AML-193 (cell line): ENCODE measurements around the gene CRLF1.

Experiments
- DNase-seq, 2 experiments: peaks; one replicate each; lab custom pipeline; 2025; lab: John Stamatoyannopoulos, UW

CRLF1 gene

DNA sequence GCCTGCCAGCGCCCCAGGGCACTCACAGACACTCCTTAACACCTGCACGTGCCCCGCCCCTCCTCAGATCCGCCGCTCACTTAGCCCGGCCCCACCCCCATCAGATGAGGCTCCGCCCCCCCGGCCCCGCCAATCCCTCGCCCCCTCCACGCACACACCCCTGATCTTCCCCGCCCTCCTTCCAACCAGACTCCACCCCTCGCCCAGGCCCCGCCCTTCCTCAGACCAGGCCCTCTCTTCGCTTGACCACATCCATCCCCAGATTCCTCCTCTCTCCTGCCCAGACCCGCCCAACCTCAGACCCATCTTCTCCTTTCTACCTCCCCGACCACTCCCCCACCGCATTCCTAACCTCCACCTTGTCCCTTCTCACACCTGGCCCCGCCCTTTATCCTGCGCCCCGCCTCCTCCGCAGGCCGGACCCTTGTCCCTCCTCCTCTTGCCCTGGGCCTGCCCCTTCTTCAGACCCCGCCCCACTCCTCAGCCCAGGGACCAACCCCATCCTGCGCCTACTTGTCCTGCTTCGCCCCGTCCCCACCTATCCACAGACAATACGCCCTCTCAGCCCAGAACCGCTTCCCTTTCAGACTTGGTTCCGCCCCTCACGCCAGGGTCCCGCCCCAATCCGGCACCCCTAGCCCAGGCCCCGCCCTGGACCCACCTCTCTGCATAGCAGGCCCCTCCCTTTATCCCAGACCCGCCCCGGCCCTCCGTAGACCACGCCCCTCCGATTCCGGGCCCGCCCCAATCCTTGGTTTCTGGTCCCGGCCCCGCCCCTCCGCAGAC lies 29.8 kb upstream of the CRLF1 start:
- DNase-seq, result peak; percentile 88 to 94

DNA sequence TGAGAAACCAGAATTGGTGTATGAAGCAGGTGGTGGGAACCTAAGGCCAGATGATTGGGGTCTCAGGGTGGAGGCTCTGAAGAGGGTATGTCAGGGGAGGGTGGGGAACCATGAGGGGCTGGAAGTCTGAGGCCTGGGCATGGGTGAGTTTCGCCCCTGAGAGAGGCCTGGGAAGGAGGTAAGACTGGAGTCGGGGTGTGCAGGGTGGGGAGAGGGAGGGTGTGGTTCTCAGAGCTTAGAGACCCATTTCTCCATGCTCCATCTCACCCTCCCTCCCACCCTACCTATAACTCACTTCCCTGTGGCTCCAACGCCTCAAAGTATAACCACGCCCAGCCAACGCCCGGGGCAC lies 29.2 kb upstream of the CRLF1 start:
- DNase-seq, result no peak

DNA sequence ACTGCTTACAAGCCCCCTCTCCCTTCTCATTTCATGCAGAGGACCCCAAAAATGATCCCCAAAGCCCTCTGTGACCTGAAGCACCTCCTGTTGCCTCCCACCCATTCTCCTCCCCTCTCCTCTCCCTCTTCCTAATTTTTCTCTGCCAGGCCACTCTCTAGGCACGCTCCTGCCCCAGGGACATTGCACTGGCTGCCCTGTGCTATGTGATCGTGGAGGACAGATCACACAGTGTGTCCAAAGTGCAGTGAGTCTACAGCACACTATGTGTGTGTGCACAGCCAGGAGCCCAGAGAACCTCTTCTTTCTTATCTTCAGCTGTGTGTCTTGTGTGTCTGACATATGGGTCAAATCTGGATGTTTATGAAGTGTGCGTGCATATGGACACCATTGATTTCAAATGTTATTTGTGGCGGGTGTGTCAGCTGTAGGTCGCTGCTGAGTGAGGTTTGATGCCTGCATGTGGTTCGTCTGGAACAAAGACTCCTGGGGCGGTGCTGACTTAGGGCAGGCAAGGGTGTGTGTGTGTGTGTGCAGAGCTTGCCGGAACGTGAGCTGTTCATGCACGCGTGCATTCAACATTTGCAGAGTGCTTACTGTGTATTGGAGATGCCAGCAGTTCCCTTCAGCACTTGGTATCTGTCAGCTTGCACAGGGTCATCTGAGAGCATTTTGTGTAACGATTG lies 28.2 kb upstream of the CRLF1 start:
- no peak for DNase-seq

DNA sequence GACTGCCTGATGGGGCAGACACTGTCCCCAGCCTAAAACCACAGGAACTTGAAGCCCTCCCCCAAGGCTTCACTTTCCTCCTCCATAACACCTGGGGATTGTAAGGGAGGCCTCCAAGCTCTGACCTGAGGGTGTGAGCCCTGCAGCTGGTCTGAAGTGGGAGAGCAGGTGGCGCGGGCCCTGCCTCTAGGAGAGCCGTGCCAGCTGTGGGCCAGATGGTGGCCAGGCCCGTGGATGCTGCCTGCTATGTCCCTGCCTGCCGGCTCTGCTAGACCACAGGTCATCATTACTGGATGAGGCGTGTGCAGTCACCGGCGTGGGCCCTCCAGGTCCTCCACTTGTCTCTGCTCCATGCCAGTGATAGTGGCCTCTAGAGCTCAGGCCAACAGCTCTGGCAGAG lies 26.7 kb upstream of the CRLF1 start:
- no peak for DNase-seq

DNA sequence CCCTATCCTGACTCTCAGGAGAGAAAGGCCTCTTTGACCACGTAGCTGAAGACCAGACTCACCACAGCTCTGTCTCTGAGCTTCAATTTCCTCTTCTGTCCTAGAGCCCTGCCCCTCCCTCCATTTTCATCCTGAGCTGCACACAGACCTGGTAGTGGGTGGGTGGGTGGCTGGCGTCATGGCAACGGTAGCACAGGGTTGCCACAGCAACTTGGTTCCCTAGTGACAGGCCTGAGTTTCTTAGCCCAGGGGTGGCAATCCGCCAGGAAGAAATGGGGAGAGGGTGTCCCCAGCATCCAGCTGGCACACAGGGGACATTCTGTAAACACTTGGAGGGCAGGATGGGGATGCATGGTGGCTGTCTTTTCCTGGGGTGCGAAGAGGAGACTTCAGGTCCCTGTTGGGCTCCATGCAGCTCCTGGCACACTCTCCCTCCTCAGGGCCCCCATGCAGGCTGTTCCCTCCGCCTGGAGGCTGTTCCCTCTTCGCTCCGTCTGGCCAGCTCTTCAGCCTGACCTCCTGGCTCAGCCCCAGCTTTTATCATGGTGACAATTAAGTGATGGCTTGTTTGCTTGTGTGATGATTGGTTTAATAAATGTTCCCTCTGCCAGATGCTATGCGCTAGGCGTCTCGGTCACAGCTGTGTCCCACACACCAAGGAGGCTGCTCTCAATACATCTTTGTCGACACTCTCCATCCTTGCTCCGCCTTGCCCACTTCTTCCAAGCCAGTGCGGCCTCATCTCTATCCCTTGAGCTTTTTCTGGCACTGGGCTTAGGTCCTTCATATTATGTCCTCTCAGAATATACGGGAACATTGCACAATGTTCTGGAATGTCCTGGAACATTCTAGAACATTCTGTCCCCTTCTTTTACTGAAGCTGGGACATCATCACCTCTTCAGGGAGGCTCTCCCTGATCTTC lies 22.8 kb upstream of the CRLF1 start:
- DNase-seq, result no peak

DNA sequence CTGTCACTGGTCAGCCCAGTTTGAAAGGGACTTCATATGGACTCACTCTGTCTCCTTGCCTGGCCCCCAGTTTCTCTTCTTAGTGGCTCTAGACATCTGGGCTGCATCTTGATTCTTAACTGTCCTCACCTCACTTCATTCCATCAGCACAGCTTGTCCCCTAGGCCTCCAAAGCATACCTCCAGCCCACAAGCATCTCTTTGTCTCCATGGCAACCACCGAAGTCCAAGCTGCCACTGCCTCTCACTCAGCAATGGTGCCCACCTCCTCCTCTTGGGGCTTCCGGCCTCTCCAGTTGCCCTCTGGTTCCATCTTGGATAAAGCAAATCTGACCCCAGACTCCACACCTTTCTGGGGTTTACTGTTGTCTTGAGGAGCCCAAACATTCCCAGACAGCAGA lies 20.3 kb upstream of the CRLF1 start:
- no peak for DNase-seq

DNA sequence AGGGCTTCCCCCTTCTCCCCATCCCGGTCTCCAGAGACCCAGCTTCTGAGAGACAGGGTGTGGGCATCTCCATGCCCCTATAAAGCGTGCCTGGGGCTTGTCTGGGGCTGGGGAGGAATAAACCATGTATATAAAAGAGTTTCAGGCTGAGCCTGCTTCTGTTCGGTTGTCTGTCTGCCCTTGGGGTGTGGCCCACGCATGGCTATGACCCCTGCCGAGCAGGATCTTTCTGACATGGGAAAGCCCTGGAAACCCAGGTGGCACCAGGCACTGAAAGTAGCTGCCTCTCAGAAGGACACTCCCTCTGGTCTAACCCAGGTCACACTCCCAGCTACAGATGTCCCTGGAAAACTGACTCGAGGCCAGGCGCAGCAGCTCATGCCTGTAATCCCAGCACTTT lies 14.3 kb upstream of the CRLF1 start:
- DNase-seq, result no peak

DNA sequence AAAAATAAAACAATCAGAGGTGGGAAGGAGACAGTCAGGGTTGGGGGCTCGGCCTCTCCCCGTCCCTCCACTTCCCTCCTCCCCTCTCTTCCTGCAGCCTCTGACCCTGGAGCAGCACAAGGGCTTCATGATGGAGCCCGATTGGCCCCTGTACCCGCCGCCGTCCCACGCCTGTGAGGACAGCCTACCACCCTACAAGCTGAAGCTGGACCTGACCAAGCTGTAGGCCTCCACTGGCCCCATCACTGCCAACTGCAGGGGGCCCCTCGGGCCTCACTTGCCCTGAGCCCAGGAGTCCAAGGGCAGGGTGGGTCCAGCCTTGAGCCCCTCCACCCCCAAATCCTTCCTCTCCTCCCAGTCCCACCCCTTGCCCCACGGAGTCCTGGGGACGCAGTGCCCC lies 13.7 kb upstream of the CRLF1 start:
- DNase-seq, result no peak

DNA sequence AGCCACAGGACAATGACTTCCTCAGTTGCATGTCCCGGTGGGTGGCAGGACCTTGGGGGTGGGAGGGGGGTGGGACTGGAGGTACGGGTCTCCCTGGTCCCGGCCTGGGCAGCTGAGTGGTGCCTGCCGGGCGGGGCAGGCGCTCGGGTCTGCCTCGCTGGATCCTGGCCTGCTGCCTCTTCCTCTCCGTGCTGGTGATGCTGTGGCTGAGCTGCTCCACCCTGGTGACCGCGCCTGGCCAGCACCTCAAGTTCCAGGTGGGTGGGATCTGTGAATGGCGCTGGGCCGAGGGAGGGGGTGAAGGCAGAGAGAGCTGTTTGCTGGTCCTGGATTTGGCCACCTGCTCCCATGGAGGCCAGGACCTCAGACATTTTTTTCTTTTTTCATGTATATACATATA lies 11.6 kb upstream of the CRLF1 start:
- no peak for DNase-seq

DNA sequence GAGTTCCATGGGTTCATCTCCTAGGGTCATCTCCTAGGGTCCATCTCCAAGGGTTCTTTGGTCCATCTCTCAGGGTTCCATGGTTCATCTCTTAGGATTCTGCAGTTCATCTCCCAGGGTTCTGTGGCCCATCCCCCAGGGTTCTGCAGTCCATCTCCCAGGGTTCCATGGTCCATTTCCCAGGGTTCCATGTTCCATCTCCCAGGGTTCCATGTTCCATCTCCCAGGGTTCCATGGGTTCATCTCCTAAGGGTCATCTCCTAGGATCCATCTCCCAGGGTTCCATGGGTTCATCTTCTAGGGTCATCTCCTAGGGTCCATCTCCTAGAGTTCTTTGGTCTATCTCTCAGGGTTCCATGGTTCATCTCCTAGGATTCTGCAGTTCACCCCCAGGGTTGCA lies 11.0 kb upstream of the CRLF1 start:
- no peak for DNase-seq

DNA sequence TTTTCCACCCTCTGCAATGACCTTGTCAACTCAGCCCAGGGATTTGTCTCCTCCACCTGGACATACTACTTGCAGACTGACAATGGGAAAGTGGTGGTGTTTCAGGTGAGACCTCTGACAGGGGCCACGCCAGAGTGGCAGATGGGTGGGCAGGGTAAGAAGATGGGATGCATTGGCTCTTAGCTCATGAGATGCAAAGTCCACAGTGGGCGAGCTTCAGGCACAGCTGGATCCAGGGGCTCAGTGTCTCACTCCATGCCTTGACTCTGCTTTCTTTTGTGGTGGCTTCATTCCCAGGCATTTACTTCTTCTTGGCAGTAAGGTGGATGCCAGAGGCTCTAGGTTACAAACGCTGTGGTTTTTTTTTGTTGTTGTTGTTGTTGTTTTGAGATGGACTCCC lies 9.4 kb upstream of the CRLF1 start:
- DNase-seq, result no peak

DNA sequence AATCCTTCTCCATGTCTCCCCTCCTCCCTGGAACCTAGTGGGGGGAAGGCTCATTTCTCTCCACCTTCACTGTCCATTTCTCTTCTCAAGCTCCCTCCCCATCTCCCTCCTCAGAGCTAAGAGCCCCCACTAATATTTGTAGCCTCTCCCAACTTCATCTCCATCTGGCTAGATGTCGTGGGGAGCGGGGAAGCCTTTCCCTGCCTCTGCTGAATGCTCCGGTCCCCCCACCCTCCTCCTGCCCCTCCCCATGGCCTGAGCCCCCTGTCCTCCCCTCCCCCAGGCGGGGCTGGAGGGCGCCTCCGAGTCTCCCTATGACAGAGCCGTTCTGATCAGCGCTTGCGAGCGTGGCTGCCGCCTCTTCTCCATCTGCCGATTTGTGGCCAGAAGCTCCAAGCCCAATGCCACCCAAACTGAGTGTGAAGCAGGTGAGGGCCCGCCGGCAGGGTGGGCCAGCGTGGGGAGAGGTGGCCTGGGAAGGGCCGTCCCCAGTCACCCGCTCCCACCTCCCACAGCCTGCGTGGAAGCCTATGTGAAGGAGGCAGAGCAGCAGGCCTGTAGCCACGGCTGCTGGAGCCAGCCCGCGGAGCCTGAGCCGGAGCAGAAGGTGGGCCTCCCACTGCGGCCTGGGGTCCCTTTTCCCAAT lies 7.1 kb upstream of the CRLF1 start:
- DNase-seq, result no peak

DNA sequence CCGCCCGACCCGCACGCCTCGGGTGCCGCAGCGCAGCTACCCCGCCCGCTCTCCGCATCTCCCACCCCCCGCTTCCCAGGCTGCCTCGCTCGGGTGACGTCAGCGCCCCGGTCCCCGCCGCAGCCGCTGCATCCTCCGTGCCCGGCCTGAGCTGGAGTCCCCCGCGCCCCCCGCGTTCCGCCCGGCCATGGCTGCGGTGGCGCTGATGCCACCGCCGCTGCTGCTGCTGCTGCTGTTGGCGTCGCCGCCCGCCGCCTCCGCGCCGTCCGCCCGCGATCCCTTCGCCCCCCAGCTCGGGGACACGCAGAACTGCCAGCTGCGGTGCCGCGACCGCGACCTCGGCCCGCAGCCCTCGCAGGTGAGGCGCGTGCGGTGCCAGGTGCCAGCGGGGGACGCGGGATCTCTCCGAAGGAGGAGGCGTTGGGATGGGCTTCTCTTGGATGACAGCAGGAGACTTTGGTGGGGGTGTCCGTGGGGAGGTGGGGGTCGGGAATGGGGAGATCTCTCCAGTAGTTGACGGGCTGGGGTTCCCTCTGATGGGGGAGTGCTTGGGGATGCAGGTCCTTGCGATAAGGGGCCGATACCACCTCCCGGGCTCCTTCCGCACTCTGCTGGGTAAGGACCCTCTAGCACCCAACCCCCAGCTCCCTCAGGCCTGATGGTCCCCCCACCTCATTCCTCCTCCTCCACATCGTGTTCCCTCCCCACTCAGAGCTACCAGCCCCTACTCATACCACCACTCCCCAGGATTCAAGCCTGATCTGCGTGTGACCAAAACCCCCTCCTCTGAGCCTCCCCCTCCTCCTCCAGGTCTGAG lies 6.4 kb upstream of the CRLF1 start, which contains the start of gene TMEM59L:
TSS of gene TMEM59L (plus strand) at position 99 of the 817 bp plus-strand sequence. CDS start at position 188, 89 bp downstream.
- DNase-seq, result no peak

DNA sequence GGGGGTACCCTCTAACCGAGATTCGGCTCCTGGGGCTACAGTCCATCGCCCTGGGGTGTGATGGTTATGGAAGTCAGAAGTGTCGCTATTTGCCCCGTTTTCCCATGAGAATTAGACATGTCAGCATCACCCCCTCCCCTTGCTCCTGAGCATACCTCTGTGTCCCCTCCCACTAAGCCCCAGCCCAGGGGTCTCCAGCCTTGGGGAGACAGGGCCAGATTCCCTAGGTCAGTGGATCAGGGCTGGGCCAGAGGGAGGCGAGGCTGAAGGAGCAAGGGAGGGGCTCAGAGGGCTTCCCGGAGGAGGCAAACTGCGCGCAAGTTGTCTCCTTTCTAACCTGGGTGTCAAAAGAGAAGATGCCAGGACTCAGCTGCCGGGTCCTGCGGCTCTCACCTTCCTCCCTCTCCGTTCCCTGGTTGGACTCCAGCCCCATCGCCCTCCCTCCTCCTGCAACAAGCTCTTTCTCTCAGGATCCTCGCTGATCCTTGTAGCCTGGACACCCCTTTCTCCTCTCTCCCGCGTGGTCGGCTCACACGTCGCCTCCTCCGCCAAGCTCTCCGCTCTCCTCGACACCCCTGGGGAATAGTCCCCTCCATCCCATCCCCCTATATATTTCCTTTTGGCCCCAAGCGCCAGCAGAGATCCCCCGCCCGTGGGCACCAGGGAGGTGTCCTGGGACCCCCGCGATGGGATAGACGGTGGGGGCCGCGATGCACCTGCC lies 5.6 kb upstream of the CRLF1 start:
- no peak for DNase-seq

DNA sequence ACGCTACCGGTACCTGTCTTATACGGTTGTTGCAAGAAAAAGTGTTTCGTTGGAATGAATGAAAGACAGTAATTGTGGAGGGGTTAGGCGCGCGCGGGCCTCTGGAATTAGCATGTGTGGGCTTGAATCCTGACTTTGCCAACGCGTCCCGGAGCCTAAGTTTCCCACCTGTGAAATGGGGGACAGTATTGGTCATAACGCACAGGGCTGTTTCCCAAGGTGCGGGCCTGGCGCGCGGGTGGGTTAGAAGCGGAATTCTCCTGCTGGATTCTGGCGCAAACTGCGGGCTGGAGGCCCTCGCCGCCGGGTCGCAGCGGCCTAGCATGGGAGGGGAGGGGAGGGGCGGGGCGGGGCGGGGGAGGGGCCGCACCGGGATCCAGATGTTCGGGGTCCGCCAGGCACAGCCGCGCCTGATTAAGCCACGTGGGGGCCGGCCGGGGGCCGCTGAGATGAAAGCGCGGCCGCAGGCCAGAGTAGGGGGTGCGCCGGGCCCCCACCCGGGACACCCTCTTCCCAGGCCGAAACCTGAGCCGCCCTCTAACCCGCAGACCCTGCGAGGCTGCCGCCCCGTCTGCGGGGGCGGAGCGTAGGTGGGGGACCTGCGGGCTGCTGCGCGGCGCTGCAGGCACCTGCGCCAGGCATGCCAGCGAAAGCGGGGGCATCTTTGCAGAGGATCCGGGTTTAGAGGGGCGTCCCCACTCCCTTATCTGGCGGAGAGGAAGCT lies 4.9 kb upstream of the CRLF1 start:
- DNase-seq, result no peak

DNA sequence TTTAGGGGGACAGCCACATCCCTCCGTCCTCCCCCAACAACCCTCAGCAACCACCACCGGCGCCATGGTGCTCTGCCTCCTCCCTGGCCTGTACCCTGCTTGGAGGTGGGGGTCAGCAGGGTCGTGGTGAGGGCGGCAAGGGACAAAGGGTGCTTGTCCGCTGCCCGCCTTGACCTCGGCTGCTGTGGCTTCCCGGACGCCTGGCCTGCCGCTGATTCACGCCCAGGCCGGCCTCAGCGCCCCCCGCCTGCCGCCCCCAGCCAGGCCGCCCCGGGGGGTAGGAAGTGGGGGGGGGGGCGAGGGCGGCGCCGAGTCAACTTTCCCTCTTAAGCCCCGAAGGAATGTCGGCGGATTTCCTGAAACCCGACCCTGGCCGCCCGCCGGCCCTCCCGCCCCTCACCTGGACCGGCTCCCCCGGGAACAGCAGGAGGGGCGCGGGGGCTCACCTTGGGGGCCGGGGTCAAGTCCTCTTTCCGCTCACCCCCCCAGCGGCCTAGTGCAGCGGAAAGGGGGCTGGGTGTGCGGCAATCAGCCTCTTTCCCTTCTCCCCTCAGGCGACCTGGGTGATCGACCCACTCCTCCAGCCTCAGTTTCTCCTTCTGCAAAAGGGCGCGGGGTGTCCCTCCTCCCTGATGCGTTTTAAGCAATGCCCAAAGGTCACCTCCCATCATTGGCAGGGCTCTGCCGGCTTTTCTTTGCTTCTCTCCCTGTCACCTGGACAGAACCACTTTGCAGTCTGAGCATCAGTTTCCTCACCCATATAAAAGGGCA lies 4.1 kb upstream of the CRLF1 start:
- DNase-seq, result no peak

DNA sequence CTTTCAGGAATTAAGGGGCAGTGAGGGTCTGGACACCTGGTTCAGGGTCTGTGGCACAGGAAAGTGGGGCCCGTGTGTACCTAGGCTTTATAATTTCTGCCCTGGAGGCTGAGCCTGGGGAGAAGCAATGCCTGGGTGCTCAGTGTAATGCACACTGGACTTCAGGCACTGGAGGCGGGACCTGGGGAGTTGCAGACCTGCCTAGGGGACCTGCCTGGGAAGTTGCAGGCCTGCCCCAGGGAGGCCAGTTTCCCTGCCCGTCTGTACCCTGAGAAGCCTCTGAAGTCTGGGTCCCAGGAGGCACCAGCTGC lies 3.6 kb upstream of the CRLF1 start:
- no peak for DNase-seq

DNA sequence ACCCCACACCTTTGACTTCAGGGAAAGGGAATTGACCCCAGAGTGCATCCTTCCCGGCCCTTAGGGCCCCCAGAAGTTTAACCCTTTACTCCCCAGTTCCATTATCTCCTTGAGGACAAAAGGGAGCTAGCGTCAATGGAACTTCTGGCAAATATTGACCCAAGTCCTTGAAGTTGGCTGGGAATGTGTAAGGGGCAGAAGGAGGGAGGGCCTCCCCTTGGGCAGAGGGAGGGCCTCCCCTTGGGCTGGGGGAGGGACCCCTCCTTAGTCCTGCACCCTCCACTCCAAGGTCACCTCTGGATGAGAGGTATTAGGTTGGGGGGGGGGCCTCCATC lies 3.1 kb upstream of the CRLF1 start:
- no peak for DNase-seq
